GM12878 (cell line): ENCODE data around the gene VAV2. TPM values are rescaled to one million over a fixed set of nuclear protein-coding genes. Genes with fewer than 3 reads are reported as not detected.

ENCODE experiments used
- ATAC-seq: fragments of 200-7000 bp; cut with Tn5 transposase; 3 replicates; pipeline ENCODE4 v1.9.1; 2020; ENCODE audit warnings: mild to moderate bottlenecking, moderate library complexity
- BruUV-seq: library from RNA; stranded (reverse); fragments of 400-500 nt; replicated peaks from 2 replicates; lab custom pipeline; 2021; lab: Mats Ljungman, UMichigan
- CTCF ChIA-PET: fragments of 300-600 bp; sonication (Branson Sonifier 250); formaldehyde crosslinking; extraction: SDS; loops from one replicate; lab custom pipeline; 2021; ENCODE audit warnings: inconsistent platforms; lab: Yijun Ruan, JAX
- POLR2A ChIA-PET: fragments of 350-600 bp; formaldehyde crosslinking; extraction: SDS; loops from one replicate; lab custom pipeline; 2021; ENCODE audit warnings: inconsistent platforms; lab: Charles Lee
- RAD21 ChIA-PET: fragments of 300-600 bp; sonication (Branson Sonifier 250); formaldehyde crosslinking; loops from one replicate; lab custom pipeline; 2023; ENCODE audit warnings: antibody characterized with exemption; ENCODE audit not compliant: unreplicated experiment; lab: Charles Lee
- SMC1A ChIA-PET: fragments of 300-600 bp; sonication (Branson Sonifier 250); formaldehyde crosslinking; loops from one replicate; lab custom pipeline; 2023; ENCODE audit not compliant: unreplicated experiment, uncharacterized antibody; lab: Charles Lee
- DNase-seq: peaks from one replicate; pipeline ENCODE4 v3.0.0-alpha.2; 2011; ENCODE audit warnings: low read depth, low spot score
- FAIRE-seq: peaks from 3 replicates; lab custom pipeline; 2011; peaks lifted over from hg19 to GRCh38; lab: Jason Lieb, UNC
- H2AFZ ChIP-seq: 2 replicates; pipeline ENCODE4 v1.6.0; 2011; ENCODE audit warnings: low read depth, low read length, control low read depth; ENCODE audit not compliant: control insufficient read depth
- H3K27ac ChIP-seq: 2 replicates; pipeline ENCODE4 v1.5.1; 2011; ENCODE audit warnings: control low read depth; ENCODE audit not compliant: control insufficient read depth, insufficient read depth
- H3K27me3 ChIP-seq, 2 experiments: replicated peaks in 1 of 2; 2 replicates each; pipeline versions ENCODE4 v1.6.0 to v1.6.1; 2011; ENCODE audit warnings: low read length in 1 of 2; ENCODE audit not compliant: control insufficient read depth in 2 of 2, insufficient read depth in 2 of 2
- H3K36me3 ChIP-seq, 2 experiments: 2 replicates each; pipeline ENCODE4 v1.5.1; 2011; ENCODE audit warnings: low read length in 1 of 2; ENCODE audit not compliant: control insufficient read depth in 2 of 2, insufficient read depth in 2 of 2
- H3K4me1 ChIP-seq: 2 replicates; pipeline ENCODE4 v1.6.1; 2011; ENCODE audit warnings: mild to moderate bottlenecking, low read length, moderate library complexity, mixed read lengths; ENCODE audit not compliant: control insufficient read depth, insufficient read depth
- H3K4me2 ChIP-seq: 2 replicates; pipeline ENCODE4 v1.6.0; 2011; ENCODE audit warnings: control low read depth; ENCODE audit not compliant: control insufficient read depth, insufficient read depth
- H3K4me3 ChIP-seq: fragments of 200-600 bp; sonication (generic); 2 replicates; pipeline ENCODE4 v1.5.1; 2016
- H3K79me2 ChIP-seq: 2 replicates; pipeline ENCODE4 v1.6.0; 2011; ENCODE audit warnings: low read length; ENCODE audit not compliant: control insufficient read depth, insufficient read depth
- H3K9ac ChIP-seq: 2 replicates; pipeline ENCODE4 v1.8.0; 2011; ENCODE audit warnings: low read length, control low read depth, mixed read lengths; ENCODE audit not compliant: control insufficient read depth, insufficient read depth
- H3K9me3 ChIP-seq: replicated peaks from 3 replicates; pipeline ENCODE4 v1.5.1; 2011; ENCODE audit warnings: mild to moderate bottlenecking, low read length; ENCODE audit not compliant: control insufficient read depth, insufficient read depth
- H4K20me1 ChIP-seq: 2 replicates; pipeline ENCODE4 v1.6.0; 2011; ENCODE audit not compliant: control insufficient read depth, insufficient read depth
- BACH1 ChIP-seq: fragments of 450-650 bp; IDR thresholded peaks from 2 replicates; pipeline ENCODE4 v1.6.1; 2017; ENCODE audit warnings: mild to moderate bottlenecking, borderline replicate concordance
- EZH2 ChIP-seq: IDR thresholded peaks from 2 replicates; pipeline ENCODE4 v1.6.1; 2012; ENCODE audit warnings: low read depth, mild to moderate bottlenecking, control low read depth, inconsistent platforms, low read length, borderline replicate concordance; ENCODE audit not compliant: control insufficient read depth
- GATAD2B ChIP-seq: fragments of 450-650 bp; conservative IDR thresholded peaks from 2 replicates; pipeline ENCODE4 v1.6.1; 2017; ENCODE audit warnings: low read depth, mild to moderate bottlenecking, moderate library complexity
- KAT2A ChIP-seq: conservative IDR thresholded peaks from 2 replicates; pipeline ENCODE4 v1.6.1; 2011; ENCODE audit warnings: low read depth, low read length; ENCODE audit not compliant: control insufficient read depth
- PAX5 ChIP-seq: IDR thresholded peaks from 2 replicates; pipeline ENCODE4 v1.6.1; 2011; ENCODE audit warnings: low read depth, low read length, borderline replicate concordance
- SMARCA5 ChIP-seq: fragments of 450-650 bp; IDR thresholded peaks from 2 replicates; pipeline ENCODE4 v1.6.1; 2017; ENCODE audit warnings: mild to moderate bottlenecking
- SPI1 ChIP-seq: IDR thresholded peaks from 2 replicates; pipeline ENCODE4 v1.6.1; 2011; ENCODE audit warnings: low read depth, mild to moderate bottlenecking, low read length, moderate library complexity, borderline replicate concordance; ENCODE audit not compliant: insufficient read depth
- TAF1 ChIP-seq: IDR thresholded peaks from 2 replicates; pipeline ENCODE4 v1.6.1; 2011; ENCODE audit warnings: mild to moderate bottlenecking, low read depth, low read length, borderline replicate concordance
- TCF12 ChIP-seq: IDR thresholded peaks from 2 replicates; pipeline ENCODE4 v1.6.1; 2011; ENCODE audit warnings: low read depth, mild to moderate bottlenecking, low read length
- ZZZ3 ChIP-seq: IDR thresholded peaks from 2 replicates; pipeline ENCODE4 v1.6.1; 2011; ENCODE audit warnings: low read depth; ENCODE audit not compliant: control insufficient read depth, insufficient read length
- WGBS: methylation state at CpG from one replicate; pipeline ENCODE4 v1.1.6; 2016; ENCODE audit warnings: low lambda C conversion rate; ENCODE audit not compliant: insufficient replicate concordance, insufficient coverage; ENCODE audit errors: missing lambda C conversion rate; 5-methylcytosine and 5-hydroxymethylcytosine counted together
- in situ Hi-C: fragments of 300-500 bp; cut with MboI; formaldehyde crosslinking; loops from 9 replicates; pipeline ENCODE4 v1.14.3; 2018; ENCODE audit warnings: mixed read lengths
- intact Hi-C: fragments of 100-400 bp; cut with micrococcal nuclease; formaldehyde crosslinking; loops from one replicate; pipeline ENCODE4 v1.14.2; 2022; ENCODE audit not compliant: unreplicated experiment
- polyA plus RNA-seq, 11 experiments: library from polyadenylated mRNA; depleted of rRNA in 4 of 11; unstranded in 6 of 11; stranded (reverse) in 5 of 11; fragments of >200 nt; fragmentation: Nextera tagmentation in 4 of 11; fragmentation: Illumina TruSeq in 1 of 11; extraction: Ambion mirVana in 4 of 11; extraction: Trizol in 1 of 11; gene quantifications; 1 replicate in 1 of 11; 2 replicates in 10 of 11; pipeline versions ENCODE4 v1.2.1 to v1.2.3, GENCODE V29; 2011 to 2016; ENCODE audit warnings: inconsistent platforms in 2 of 11, missing spikeins in 2 of 11, low read depth in 1 of 11
- total RNA-seq, 4 experiments: library from RNA; depleted of rRNA in 3 of 4; stranded (reverse); fragments of >200 nt in 3 of 4; fragmentation: Illumina TruSeq in 1 of 4; extraction: Trizol in 1 of 4; gene quantifications; 2 replicates each; pipeline versions ENCODE4 v1.2.1 to v1.2.3, GENCODE V29; 2013 to 2021
- TF ChIP-seq, protein P1 (sequence below): fragments of 450-650 bp; IDR thresholded peaks from 2 replicates; pipeline ENCODE4 v1.6.1; 2017; ENCODE audit warnings: low read depth, mild to moderate bottlenecking, moderate library complexity
- TF ChIP-seq, protein P2 (sequence below): IDR thresholded peaks from 2 replicates; pipeline ENCODE4 v1.6.1; 2012; ENCODE audit warnings: low read depth, low read length, improper control_type of control experiment
- TF ChIP-seq, protein P3 (sequence below): fragments of 450-650 bp; IDR thresholded peaks from 2 replicates; pipeline ENCODE4 v1.6.1; 2016; ENCODE audit warnings: mild to moderate bottlenecking
- TF ChIP-seq, protein P4 (sequence below): fragments of 450-650 bp; formaldehyde crosslinking; IDR thresholded peaks from 2 replicates; pipeline ENCODE4 v1.4.0; 2020; ENCODE audit warnings: mild to moderate bottlenecking, moderate library complexity
- TF ChIP-seq, protein P5 (sequence below): IDR thresholded peaks from 2 replicates; pipeline ENCODE4 v1.6.1; 2011; ENCODE audit warnings: mild to moderate bottlenecking, low read depth, low read length, moderate library complexity; ENCODE audit not compliant: insufficient replicate concordance

Gene VAV2
- total and polyA plus RNA-seq, 10 of the 15 experiments (the other 5 are each of a cell fraction or from before 2014, with no cell fraction given), result 0.13 to 43.9 (median 16.9) TPM

DNA sequence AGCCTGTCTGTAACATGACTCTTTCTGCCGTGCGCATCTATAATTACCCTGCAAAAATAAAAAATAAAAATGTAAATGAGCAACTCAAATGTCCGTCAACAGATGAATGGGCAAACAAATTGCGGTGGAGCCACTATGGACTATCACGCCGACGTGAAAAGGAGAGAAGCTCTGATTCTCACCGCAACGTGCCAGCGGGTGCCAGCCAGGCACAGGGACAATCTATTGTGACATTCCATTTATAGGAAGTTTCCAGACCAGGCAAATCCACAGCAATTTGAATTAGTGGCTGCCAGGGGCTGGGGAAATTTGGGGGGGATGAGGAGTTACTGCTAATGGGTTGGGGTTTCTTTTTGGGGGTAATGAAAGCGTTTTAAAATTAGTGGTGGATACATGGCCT is 96.8 kb downstream of the VAV2 start:
- CTCF ChIA-PET, result no interaction called here
- no peaks in the 10 kb centered on the region for H4K20me1 ChIP-seq
- SMC1A ChIA-PET, result no interaction called here
- peaks cover 14% of the 10 kb centered on the region for H3K79me2 ChIP-seq
- intact Hi-C loops (no loop called here), in situ Hi-C loops (no loop called here)
- peaks cover 5% of the 10 kb centered on the region for H3K4me1 ChIP-seq
- no peaks in the 10 kb centered on the region for H3K9me3 ChIP-seq
- ATAC-seq (no peak), FAIRE-seq (no peak), DNase-seq (no peak)
- H3K4me2 ChIP-seq, result no peak overlapping the region
- H3K9ac ChIP-seq, result no peak overlapping the region
- POLR2A ChIA-PET, result no interaction called here
- no peak for TF ChIP-seq GATAD2B
- TF ChIP-seq, protein P1, sequence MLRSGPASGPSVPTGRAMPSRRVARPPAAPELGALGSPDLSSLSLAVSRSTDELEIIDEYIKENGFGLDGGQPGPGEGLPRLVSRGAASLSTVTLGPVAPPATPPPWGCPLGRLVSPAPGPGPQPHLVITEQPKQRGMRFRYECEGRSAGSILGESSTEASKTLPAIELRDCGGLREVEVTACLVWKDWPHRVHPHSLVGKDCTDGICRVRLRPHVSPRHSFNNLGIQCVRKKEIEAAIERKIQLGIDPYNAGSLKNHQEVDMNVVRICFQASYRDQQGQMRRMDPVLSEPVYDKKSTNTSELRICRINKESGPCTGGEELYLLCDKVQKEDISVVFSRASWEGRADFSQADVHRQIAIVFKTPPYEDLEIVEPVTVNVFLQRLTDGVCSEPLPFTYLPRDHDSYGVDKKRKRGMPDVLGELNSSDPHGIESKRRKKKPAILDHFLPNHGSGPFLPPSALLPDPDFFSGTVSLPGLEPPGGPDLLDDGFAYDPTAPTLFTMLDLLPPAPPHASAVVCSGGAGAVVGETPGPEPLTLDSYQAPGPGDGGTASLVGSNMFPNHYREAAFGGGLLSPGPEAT, result no peak
- no peak for TF ChIP-seq TCF12
- TF ChIP-seq SPI1, result no peak
- no peak for TF ChIP-seq BACH1
- TF ChIP-seq, protein P2, sequence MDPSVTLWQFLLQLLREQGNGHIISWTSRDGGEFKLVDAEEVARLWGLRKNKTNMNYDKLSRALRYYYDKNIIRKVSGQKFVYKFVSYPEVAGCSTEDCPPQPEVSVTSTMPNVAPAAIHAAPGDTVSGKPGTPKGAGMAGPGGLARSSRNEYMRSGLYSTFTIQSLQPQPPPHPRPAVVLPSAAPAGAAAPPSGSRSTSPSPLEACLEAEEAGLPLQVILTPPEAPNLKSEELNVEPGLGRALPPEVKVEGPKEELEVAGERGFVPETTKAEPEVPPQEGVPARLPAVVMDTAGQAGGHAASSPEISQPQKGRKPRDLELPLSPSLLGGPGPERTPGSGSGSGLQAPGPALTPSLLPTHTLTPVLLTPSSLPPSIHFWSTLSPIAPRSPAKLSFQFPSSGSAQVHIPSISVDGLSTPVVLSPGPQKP, result no peak
- TF ChIP-seq SMARCA5, result no peak
- TF ChIP-seq KAT2A, result no peak
- no peak for TF ChIP-seq TAF1
- TF ChIP-seq, protein P3, sequence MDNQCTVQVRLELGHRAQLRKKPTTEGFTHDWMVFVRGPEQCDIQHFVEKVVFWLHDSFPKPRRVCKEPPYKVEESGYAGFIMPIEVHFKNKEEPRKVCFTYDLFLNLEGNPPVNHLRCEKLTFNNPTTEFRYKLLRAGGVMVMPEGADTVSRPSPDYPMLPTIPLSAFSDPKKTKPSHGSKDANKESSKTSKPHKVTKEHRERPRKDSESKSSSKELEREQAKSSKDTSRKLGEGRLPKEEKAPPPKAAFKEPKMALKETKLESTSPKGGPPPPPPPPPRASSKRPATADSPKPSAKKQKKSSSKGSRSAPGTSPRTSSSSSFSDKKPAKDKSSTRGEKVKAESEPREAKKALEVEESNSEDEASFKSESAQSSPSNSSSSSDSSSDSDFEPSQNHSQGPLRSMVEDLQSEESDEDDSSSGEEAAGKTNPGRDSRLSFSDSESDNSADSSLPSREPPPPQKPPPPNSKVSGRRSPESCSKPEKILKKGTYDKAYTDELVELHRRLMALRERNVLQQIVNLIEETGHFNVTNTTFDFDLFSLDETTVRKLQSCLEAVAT, result no peak
- TF ChIP-seq EZH2, result no peak
- TF ChIP-seq ZZZ3, result no peak
- TF ChIP-seq, protein P4, sequence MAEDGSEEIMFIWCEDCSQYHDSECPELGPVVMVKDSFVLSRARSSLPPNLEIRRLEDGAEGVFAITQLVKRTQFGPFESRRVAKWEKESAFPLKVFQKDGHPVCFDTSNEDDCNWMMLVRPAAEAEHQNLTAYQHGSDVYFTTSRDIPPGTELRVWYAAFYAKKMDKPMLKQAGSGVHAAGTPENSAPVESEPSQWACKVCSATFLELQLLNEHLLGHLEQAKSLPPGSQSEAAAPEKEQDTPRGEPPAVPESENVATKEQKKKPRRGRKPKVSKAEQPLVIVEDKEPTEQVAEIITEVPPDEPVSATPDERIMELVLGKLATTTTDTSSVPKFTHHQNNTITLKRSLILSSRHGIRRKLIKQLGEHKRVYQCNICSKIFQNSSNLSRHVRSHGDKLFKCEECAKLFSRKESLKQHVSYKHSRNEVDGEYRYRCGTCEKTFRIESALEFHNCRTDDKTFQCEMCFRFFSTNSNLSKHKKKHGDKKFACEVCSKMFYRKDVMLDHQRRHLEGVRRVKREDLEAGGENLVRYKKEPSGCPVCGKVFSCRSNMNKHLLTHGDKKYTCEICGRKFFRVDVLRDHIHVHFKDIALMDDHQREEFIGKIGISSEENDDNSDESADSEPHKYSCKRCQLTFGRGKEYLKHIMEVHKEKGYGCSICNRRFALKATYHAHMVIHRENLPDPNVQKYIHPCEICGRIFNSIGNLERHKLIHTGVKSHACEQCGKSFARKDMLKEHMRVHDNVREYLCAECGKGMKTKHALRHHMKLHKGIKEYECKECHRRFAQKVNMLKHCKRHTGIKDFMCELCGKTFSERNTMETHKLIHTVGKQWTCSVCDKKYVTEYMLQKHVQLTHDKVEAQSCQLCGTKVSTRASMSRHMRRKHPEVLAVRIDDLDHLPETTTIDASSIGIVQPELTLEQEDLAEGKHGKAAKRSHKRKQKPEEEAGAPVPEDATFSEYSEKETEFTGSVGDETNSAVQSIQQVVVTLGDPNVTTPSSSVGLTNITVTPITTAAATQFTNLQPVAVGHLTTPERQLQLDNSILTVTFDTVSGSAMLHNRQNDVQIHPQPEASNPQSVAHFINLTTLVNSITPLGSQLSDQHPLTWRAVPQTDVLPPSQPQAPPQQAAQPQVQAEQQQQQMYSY (CRISPR knock-in tag), result no peak
- no peak for TF ChIP-seq PAX5
- TF ChIP-seq, protein P5, sequence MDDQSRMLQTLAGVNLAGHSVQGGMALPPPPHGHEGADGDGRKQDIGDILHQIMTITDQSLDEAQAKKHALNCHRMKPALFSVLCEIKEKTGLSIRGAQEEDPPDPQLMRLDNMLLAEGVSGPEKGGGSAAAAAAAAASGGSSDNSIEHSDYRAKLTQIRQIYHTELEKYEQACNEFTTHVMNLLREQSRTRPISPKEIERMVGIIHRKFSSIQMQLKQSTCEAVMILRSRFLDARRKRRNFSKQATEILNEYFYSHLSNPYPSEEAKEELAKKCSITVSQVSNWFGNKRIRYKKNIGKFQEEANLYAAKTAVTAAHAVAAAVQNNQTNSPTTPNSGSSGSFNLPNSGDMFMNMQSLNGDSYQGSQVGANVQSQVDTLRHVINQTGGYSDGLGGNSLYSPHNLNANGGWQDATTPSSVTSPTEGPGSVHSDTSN, result no peak
- no peak overlapping the region for H2AFZ ChIP-seq
- H3K27ac ChIP-seq, result no peak overlapping the region
- H3K4me3 ChIP-seq, result no peak overlapping the region
- RAD21 ChIA-PET, result no interaction called here
- H3K36me3 ChIP-seq, result peaks cover 0 to 12% of the 10 kb centered on the region in 2 experiments; a peak in 2 of 4 replicates
- 90% methylated on average over 11 of the region's 11 CpGs for WGBS
- H3K27me3 ChIP-seq, result no peaks in the 10 kb centered on the region
- BruUV-seq, result no TSS peak
